H1 (cell line): ENCODE measurements around the gene HPN.

ENCODE experiments used
- BACH1 ChIP-seq: IDR thresholded peaks from 2 replicates; pipeline ENCODE4 v1.6.1; 2012; ENCODE audit warnings: low read length, improper control_type of control experiment
- CTCF ChIP-seq, 3 experiments: IDR thresholded peaks; 1 replicate in 2 of 3; 2 replicates in 1 of 3; pipeline versions ENCODE4 v1.5.1 to v1.6.1; 2011; ENCODE audit warnings: low read length in 3 of 3, mild to moderate bottlenecking in 3 of 3, inconsistent platforms in 2 of 3, low read depth in 1 of 3, moderate library complexity in 1 of 3; ENCODE audit not compliant: insufficient read depth in 1 of 3; ENCODE audit errors: control extremely low read depth in 1 of 3
- EP300 ChIP-seq, 2 experiments: IDR thresholded peaks; 1 replicate in 1 of 2; 2 replicates in 1 of 2; pipeline ENCODE4 v1.6.1; 2011 to 2012; ENCODE audit warnings: low read depth in 2 of 2, low read length in 2 of 2, mild to moderate bottlenecking in 2 of 2, borderline replicate concordance in 1 of 2, inconsistent platforms in 1 of 2, moderate library complexity in 1 of 2
- GABPA ChIP-seq: IDR thresholded peaks from 2 replicates; pipeline ENCODE4 v1.6.1; 2011; ENCODE audit warnings: mild to moderate bottlenecking, low read length, moderate library complexity, borderline replicate concordance; ENCODE audit not compliant: insufficient read depth
- KDM1A ChIP-seq: fragments of 200-600, 300-600 bp; sonication (generic); IDR thresholded peaks from 2 replicates; pipeline ENCODE4 v1.7.1; 2016; ENCODE audit warnings: mild to moderate bottlenecking, low read length, borderline replicate concordance
- MAFK ChIP-seq: IDR thresholded peaks from 2 replicates; pipeline ENCODE4 v1.6.1; 2012; ENCODE audit warnings: low read depth, mild to moderate bottlenecking, improper control_type of control experiment, low read length
- POLR2AphosphoS5 ChIP-seq: IDR thresholded peaks from 2 replicates; pipeline ENCODE4 v1.6.1; 2011; ENCODE audit warnings: low read depth, low read length
- SIN3A ChIP-seq, 2 experiments: IDR thresholded peaks in 1 of 2; conservative IDR thresholded peaks in 1 of 2; 2 replicates each; pipeline ENCODE4 v1.6.1; 2011 to 2012; ENCODE audit warnings: low read length in 2 of 2, improper control_type of control experiment in 1 of 2, low read depth in 1 of 2, mild to moderate bottlenecking in 1 of 2
- SP1 ChIP-seq: IDR thresholded peaks from 2 replicates; pipeline ENCODE4 v1.6.1; 2011; ENCODE audit warnings: low read depth, low read length
- SP4 ChIP-seq: IDR thresholded peaks from 2 replicates; pipeline ENCODE4 v1.6.1; 2012; ENCODE audit warnings: low read length, inconsistent platforms
- TAF1 ChIP-seq: IDR thresholded peaks from 2 replicates; pipeline ENCODE4 v1.6.1; 2011; ENCODE audit warnings: mild to moderate bottlenecking, low read depth, low read length
- YY1 ChIP-seq: IDR thresholded peaks from 2 replicates; pipeline ENCODE4 v1.6.1; 2011; ENCODE audit warnings: low read depth, mild to moderate bottlenecking, low read length
- TF ChIP-seq, protein P1 (sequence below): fragments of 300-600 bp; sonication (generic); IDR thresholded peaks from 2 replicates; pipeline ENCODE4 v1.7.1; 2012; ENCODE audit warnings: low read length, moderate library complexity, mild to moderate bottlenecking, inconsistent platforms; ENCODE audit not compliant: insufficient replicate concordance

- TF ChIP-seq CTCF (IDR thresholded peaks at IDR 0.05; ENCODE audit: control extremely low read depth in 1 of 3, insufficient read depth in 1 of 3, low read depth in 1 of 3, low read length in 3 of 3) (no peak), SP4 (no peak), SIN3A (conservative IDR thresholded peaks at IDR 0.05 in 1 of 2, IDR thresholded peaks at IDR 0.05 in 1 of 2; ENCODE audit: low read depth in 1 of 2, low read length in 2 of 2) (no peak), EP300 (IDR thresholded peaks at IDR 0.05; ENCODE audit: borderline replicate concordance in 1 of 2, low read depth in 2 of 2, low read length in 2 of 2) (no peak), BACH1 (no peak), TAF1 (no peak), POLR2AphosphoS5 (no peak), GABPA (no peak), MAFK (no peak), SP1 (no peak), KDM1A (no peak), YY1 (no peak)
- TF ChIP-seq, protein P1, sequence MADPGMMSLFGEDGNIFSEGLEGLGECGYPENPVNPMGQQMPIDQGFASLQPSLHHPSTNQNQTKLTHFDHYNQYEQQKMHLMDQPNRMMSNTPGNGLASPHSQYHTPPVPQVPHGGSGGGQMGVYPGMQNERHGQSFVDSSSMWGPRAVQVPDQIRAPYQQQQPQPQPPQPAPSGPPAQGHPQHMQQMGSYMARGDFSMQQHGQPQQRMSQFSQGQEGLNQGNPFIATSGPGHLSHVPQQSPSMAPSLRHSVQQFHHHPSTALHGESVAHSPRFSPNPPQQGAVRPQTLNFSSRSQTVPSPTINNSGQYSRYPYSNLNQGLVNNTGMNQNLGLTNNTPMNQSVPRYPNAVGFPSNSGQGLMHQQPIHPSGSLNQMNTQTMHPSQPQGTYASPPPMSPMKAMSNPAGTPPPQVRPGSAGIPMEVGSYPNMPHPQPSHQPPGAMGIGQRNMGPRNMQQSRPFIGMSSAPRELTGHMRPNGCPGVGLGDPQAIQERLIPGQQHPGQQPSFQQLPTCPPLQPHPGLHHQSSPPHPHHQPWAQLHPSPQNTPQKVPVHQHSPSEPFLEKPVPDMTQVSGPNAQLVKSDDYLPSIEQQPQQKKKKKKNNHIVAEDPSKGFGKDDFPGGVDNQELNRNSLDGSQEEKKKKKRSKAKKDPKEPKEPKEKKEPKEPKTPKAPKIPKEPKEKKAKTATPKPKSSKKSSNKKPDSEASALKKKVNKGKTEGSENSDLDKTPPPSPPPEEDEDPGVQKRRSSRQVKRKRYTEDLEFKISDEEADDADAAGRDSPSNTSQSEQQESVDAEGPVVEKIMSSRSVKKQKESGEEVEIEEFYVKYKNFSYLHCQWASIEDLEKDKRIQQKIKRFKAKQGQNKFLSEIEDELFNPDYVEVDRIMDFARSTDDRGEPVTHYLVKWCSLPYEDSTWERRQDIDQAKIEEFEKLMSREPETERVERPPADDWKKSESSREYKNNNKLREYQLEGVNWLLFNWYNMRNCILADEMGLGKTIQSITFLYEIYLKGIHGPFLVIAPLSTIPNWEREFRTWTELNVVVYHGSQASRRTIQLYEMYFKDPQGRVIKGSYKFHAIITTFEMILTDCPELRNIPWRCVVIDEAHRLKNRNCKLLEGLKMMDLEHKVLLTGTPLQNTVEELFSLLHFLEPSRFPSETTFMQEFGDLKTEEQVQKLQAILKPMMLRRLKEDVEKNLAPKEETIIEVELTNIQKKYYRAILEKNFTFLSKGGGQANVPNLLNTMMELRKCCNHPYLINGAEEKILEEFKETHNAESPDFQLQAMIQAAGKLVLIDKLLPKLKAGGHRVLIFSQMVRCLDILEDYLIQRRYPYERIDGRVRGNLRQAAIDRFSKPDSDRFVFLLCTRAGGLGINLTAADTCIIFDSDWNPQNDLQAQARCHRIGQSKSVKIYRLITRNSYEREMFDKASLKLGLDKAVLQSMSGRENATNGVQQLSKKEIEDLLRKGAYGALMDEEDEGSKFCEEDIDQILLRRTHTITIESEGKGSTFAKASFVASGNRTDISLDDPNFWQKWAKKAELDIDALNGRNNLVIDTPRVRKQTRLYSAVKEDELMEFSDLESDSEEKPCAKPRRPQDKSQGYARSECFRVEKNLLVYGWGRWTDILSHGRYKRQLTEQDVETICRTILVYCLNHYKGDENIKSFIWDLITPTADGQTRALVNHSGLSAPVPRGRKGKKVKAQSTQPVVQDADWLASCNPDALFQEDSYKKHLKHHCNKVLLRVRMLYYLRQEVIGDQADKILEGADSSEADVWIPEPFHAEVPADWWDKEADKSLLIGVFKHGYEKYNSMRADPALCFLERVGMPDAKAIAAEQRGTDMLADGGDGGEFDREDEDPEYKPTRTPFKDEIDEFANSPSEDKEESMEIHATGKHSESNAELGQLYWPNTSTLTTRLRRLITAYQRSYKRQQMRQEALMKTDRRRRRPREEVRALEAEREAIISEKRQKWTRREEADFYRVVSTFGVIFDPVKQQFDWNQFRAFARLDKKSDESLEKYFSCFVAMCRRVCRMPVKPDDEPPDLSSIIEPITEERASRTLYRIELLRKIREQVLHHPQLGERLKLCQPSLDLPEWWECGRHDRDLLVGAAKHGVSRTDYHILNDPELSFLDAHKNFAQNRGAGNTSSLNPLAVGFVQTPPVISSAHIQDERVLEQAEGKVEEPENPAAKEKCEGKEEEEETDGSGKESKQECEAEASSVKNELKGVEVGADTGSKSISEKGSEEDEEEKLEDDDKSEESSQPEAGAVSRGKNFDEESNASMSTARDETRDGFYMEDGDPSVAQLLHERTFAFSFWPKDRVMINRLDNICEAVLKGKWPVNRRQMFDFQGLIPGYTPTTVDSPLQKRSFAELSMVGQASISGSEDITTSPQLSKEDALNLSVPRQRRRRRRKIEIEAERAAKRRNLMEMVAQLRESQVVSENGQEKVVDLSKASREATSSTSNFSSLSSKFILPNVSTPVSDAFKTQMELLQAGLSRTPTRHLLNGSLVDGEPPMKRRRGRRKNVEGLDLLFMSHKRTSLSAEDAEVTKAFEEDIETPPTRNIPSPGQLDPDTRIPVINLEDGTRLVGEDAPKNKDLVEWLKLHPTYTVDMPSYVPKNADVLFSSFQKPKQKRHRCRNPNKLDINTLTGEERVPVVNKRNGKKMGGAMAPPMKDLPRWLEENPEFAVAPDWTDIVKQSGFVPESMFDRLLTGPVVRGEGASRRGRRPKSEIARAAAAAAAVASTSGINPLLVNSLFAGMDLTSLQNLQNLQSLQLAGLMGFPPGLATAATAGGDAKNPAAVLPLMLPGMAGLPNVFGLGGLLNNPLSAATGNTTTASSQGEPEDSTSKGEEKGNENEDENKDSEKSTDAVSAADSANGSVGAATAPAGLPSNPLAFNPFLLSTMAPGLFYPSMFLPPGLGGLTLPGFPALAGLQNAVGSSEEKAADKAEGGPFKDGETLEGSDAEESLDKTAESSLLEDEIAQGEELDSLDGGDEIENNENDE = no peak
Observed at GRCh38 chr19:35105411-35106290, 64.1 kb downstream of the HPN start.
